Right ventricle myocardium inferior (tissue), 1 donor: Measurements from ENCODE around the gene PCDH9. TPM values are rescaled to one million over a fixed set of nuclear protein-coding genes. Genes with fewer than 3 reads are reported as not detected.
"Not testable (repeated sequence)": the region's sequence is repeated elsewhere in the genome, so short reads cannot be mapped to it uniquely, and the experiment has no call there.

Experiments used
- ATAC-seq: fragments of 200-7000 bp; cut with Tn5 transposase; one replicate; pipeline ENCODE4 v1.9.1; 2020; ENCODE audit warnings: mild to moderate bottlenecking, moderate library complexity
- DNase-seq: peaks from one replicate; pipeline ENCODE4 v3.0.0; 2021; ENCODE audit errors: missing footprints
- intact Hi-C: fragments of 100-400 bp; cut with DNase I; formaldehyde crosslinking; loops from one replicate; pipeline ENCODE4 v1.11.0; 2022
- total RNA-seq: library from RNA; stranded (reverse); fragmentation: NEBNext Ultra II Directional; extraction: Animal tissue kit (Norgen Biotek cat#: 25700); gene quantifications from one replicate; pipeline ENCODE4 v1.2.1, GENCODE V29; 2021
- donor health status: DM: no; HTN: yes; CAD: no; lungs with severe emphysema.

The PCDH9 gene
- total RNA-seq, 1 donor from 2014 or later = 9.9 TPM

- ATAC-seq = peak; percentile 50
- intact Hi-C loops = loop anchor here (5.0 kb wide), 1 partner anchor 1365 kb away; no protein-coding TSS in a partner anchor
- DNase-seq = no peak
Measured at GRCh38 chr13:66312312-66313087, 917.6 kb downstream of the PCDH9 start.

- intact Hi-C loops = no loop called here
- DNase-seq (no peak), ATAC-seq (no peak)
Measured at GRCh38 chr13:66305961-66306617, 924.0 kb downstream of the PCDH9 start.

- no peak for ATAC-seq
- intact Hi-C loops = no loop called here
- no peak for DNase-seq
Measured at GRCh38 chr13:66301482-66301881, 928.7 kb downstream of the PCDH9 start.

- no peak for DNase-seq
- intact Hi-C loops = no loop called here
- ATAC-seq = no peak
Measured at GRCh38 chr13:66301006-66301405, 929.1 kb downstream of the PCDH9 start.

- ATAC-seq (no peak), DNase-seq (no peak)
- intact Hi-C loops = no loop called here
Measured at GRCh38 chr13:66296875-66297274, 933.3 kb downstream of the PCDH9 start.

GRCh38 chr13:66296328-66296727 is 933.8 kb downstream of the PCDH9 start:
- no peak for DNase-seq
- ATAC-seq = no peak
- intact Hi-C loops = no loop called here

GRCh38 chr13:66286806-66287205 is 943.3 kb downstream of the PCDH9 start:
- ATAC-seq, DNase-seq, intact Hi-C loops: not testable (repeated sequence)

- DNase-seq (no peak), ATAC-seq (no peak)
- intact Hi-C loops = no loop called here
Measured at GRCh38 chr13:66275416-66275815, 954.7 kb downstream of the PCDH9 start.

- intact Hi-C loops = no loop called here
- no peak for DNase-seq
Measured at GRCh38 chr13:66273011-66273410, 957.1 kb downstream of the PCDH9 start.

GRCh38 chr13:66266761-66267160 is 963.4 kb downstream of the PCDH9 start:
- no peak for DNase-seq
- intact Hi-C loops = no loop called here
- ATAC-seq = no peak

More at GRCh38 chr13:66273011-66273410, 957.1 kb downstream of the PCDH9 start:
- no peak for ATAC-seq

- ATAC-seq (no peak), DNase-seq (no peak)
- intact Hi-C loops = no loop called here
Measured at GRCh38 chr13:66266348-66266747, 963.8 kb downstream of the PCDH9 start.

GRCh38 chr13:66265371-66265770 is 964.8 kb downstream of the PCDH9 start:
- ATAC-seq = no peak
- DNase-seq = no peak
- intact Hi-C loops = no loop called here

- DNase-seq = no peak
- intact Hi-C loops = no loop called here
- no peak for ATAC-seq
Measured at GRCh38 chr13:66264971-66265370, 965.2 kb downstream of the PCDH9 start.

- ATAC-seq (no peak), DNase-seq (no peak)
- intact Hi-C loops = no loop called here
Measured at GRCh38 chr13:66262330-66262729, 967.8 kb downstream of the PCDH9 start.

GRCh38 chr13:66259426-66259825 is 970.7 kb downstream of the PCDH9 start:
- DNase-seq, intact Hi-C loops, ATAC-seq: not testable (repeated sequence)
